K562 (cell line): ENCODE measurements around the gene GULP1. TPM values are rescaled to one million over a fixed set of nuclear protein-coding genes. Genes with fewer than 3 reads are reported as not detected.

Experiments used
- ATAC-seq: fragments of 200-7000 bp; cut with Tn5 transposase; 3 replicates; pipeline ENCODE4 v1.9.1; 2020; ENCODE audit warnings: moderate library complexity
- BruUV-seq: library from RNA; stranded (reverse); fragments of 400-500 nt; replicated peaks from 2 replicates; lab custom pipeline; 2021; lab: Mats Ljungman, UMichigan
- CTCF ChIA-PET: fragments of 300-600 bp; formaldehyde crosslinking; extraction: SDS; loops from one replicate; lab custom pipeline; 2021; ENCODE audit warnings: low intra/inter-chr PET ratio; lab: Yijun Ruan, JAX
- POLR2A ChIA-PET: fragments of 300-600, 350-650 bp; sonication (Branson Sonifier 250); formaldehyde crosslinking; extraction: SDS; loops from one replicate; lab custom pipeline; 2021; ENCODE audit warnings: antibody characterized with exemption, inconsistent platforms; lab: Yijun Ruan, JAX
- DNase-seq, 4 experiments: peaks; one replicate each; pipeline versions ENCODE4 v3.0.0 to v3.0.0-alpha.2; 2011 to 2018; ENCODE audit warnings: low spot score in 3 of 4, mixed read lengths in 3 of 4; ENCODE audit errors: extremely low read depth in 1 of 4
- FAIRE-seq: peaks from 2 replicates; lab custom pipeline; 2011; peaks lifted over from hg19 to GRCh38; lab: Jason Lieb, UNC
- H2AFZ ChIP-seq: 2 replicates; pipeline ENCODE4 v1.6.0; 2011; ENCODE audit warnings: low read depth, low read length, control low read depth, inconsistent platforms
- H3K27ac ChIP-seq: fragments of 200-600 bp; 3 replicates; pipeline ENCODE4 v1.8.0; 2011; ENCODE audit warnings: low read depth, mild to moderate bottlenecking, control low read depth, inconsistent platforms, low read length, moderate library complexity, mixed read lengths; ENCODE audit errors: extremely low read depth
- H3K27me3 ChIP-seq, 2 experiments: fragments of 300-600 bp in 1 of 2; 2 replicates in 1 of 2; 3 replicates in 1 of 2; pipeline versions ENCODE4 v1.6.0 to v1.8.0; 2011; ENCODE audit warnings: inconsistent platforms in 2 of 2, low read length in 2 of 2, mild to moderate bottlenecking in 1 of 2, mixed read lengths in 1 of 2, moderate library complexity in 1 of 2; ENCODE audit not compliant: control insufficient read depth in 2 of 2, insufficient read depth in 2 of 2
- H3K36me3 ChIP-seq: fragments of 300-600 bp; 3 replicates; pipeline ENCODE4 v1.8.0; 2011; ENCODE audit warnings: mild to moderate bottlenecking, low read length, inconsistent platforms; ENCODE audit not compliant: control insufficient read depth, insufficient read depth
- H3K4me1 ChIP-seq, 2 experiments: fragments of 200-600 bp in 1 of 2; replicated peaks in 1 of 2; 2 replicates in 1 of 2; 3 replicates in 1 of 2; pipeline versions ENCODE4 v1.5.1 to v1.8.0; 2011; ENCODE audit warnings: inconsistent platforms in 2 of 2, low read length in 2 of 2, mild to moderate bottlenecking in 1 of 2, mixed read lengths in 1 of 2, moderate library complexity in 1 of 2; ENCODE audit not compliant: control insufficient read depth in 2 of 2, insufficient read depth in 2 of 2
- H3K4me2 ChIP-seq: 2 replicates; pipeline ENCODE4 v1.6.1; 2011; ENCODE audit warnings: low read length, control low read depth, inconsistent platforms, mixed read lengths; ENCODE audit not compliant: insufficient read depth
- H3K4me3 ChIP-seq: fragments of 200-600 bp; sonication (generic), shearing (Covaris generic); 2 replicates; pipeline ENCODE4 v1.5.1; 2016; ENCODE audit warnings: control low read depth, inconsistent platforms
- H3K79me2 ChIP-seq: fragments of 200-600 bp; 3 replicates; pipeline ENCODE4 v1.8.0; 2011; ENCODE audit warnings: low read length, inconsistent platforms; ENCODE audit not compliant: control insufficient read depth, insufficient read depth
- H3K9ac ChIP-seq, 2 experiments: 2 replicates each; pipeline versions ENCODE4 v1.6.0 to v1.6.1; 2011; ENCODE audit warnings: low read depth in 2 of 2, low read length in 2 of 2, control low read depth in 1 of 2, inconsistent platforms in 1 of 2, mild to moderate bottlenecking in 1 of 2, mixed read lengths in 1 of 2; ENCODE audit not compliant: insufficient read depth in 1 of 2
- H3K9me1 ChIP-seq: one replicate; pipeline ENCODE4 v1.6.0; 2011; ENCODE audit warnings: inconsistent platforms, mild to moderate bottlenecking, low read length, moderate library complexity; ENCODE audit not compliant: control insufficient read depth, insufficient read depth
- H3K9me3 ChIP-seq: replicated peaks from 2 replicates; pipeline ENCODE4 v1.5.1; 2011; ENCODE audit warnings: low read depth, low read length, inconsistent platforms; ENCODE audit not compliant: control insufficient read depth, insufficient read depth
- H4K20me1 ChIP-seq: replicated peaks from 2 replicates; pipeline ENCODE4 v1.6.1; 2011; ENCODE audit warnings: low read length, inconsistent platforms, mixed read lengths; ENCODE audit not compliant: control insufficient read depth, insufficient read depth
- ATF2 ChIP-seq: sonication (generic); formaldehyde crosslinking; IDR thresholded peaks from 2 replicates; pipeline ENCODE4 v1.8.1; 2022; ENCODE audit warnings: missing genetic modification reagents
- CCAR2 ChIP-seq: fragments of 200-400 bp; formaldehyde crosslinking; IDR thresholded peaks from 2 replicates; pipeline ENCODE4 v1.6.1; 2017; ENCODE audit warnings: mild to moderate bottlenecking, low read depth, low read length
- CTBP1 ChIP-seq: fragments of 450-650 bp; IDR thresholded peaks from 2 replicates; pipeline ENCODE4 v1.6.1; 2016; ENCODE audit warnings: borderline replicate concordance
- CXXC5 ChIP-seq: fragments of 250-450 bp; sonication (Bioruptor Pico); IDR thresholded peaks from 2 replicates; pipeline ENCODE4 v1.8.0; 2022; ENCODE audit warnings: inconsistent platforms, mild to moderate bottlenecking, moderate library complexity
- EP300 ChIP-seq: IDR thresholded peaks from 2 replicates; pipeline ENCODE4 v1.6.1; 2012; ENCODE audit warnings: low read length, improper control_type of control experiment
- GABPB1 ChIP-seq: sonication (generic); formaldehyde crosslinking; IDR thresholded peaks from 2 replicates; pipeline ENCODE4 v1.8.0; 2022; ENCODE audit warnings: mild to moderate bottlenecking, missing genetic modification reagents
- HDAC1 ChIP-seq, 2 experiments: fragments of 450-650 bp; IDR thresholded peaks; 2 replicates each; pipeline ENCODE4 v1.6.1; 2016 to 2017; ENCODE audit warnings: inconsistent platforms in 1 of 2, mild to moderate bottlenecking in 1 of 2, moderate library complexity in 1 of 2
- JUN ChIP-seq, 2 experiments: sonication (generic) in 1 of 2; formaldehyde crosslinking in 1 of 2; IDR thresholded peaks; 2 replicates each; pipeline versions ENCODE4 v1.6.1 to v1.8.0; 2012 to 2022; ENCODE audit warnings: borderline replicate concordance in 2 of 2, mild to moderate bottlenecking in 2 of 2, improper control_type of control experiment in 1 of 2, low read depth in 1 of 2, low read length in 1 of 2, missing genetic modification reagents in 1 of 2
- JUNB ChIP-seq: fragments of 450-650 bp; formaldehyde crosslinking; conservative IDR thresholded peaks from 2 replicates; pipeline ENCODE4 v1.4.0; 2020; ENCODE audit warnings: mild to moderate bottlenecking
- L3MBTL2 ChIP-seq: fragments of 450-650 bp; IDR thresholded peaks from 2 replicates; pipeline ENCODE4 v1.6.1; 2016; ENCODE audit warnings: mild to moderate bottlenecking, moderate library complexity
- MYBL2 ChIP-seq, 2 experiments: fragments of 450-650 bp in 1 of 2; sonication (generic) in 1 of 2; formaldehyde crosslinking in 1 of 2; IDR thresholded peaks; 2 replicates each; pipeline versions ENCODE4 v1.6.1 to v1.8.1; 2017 to 2022; ENCODE audit warnings: borderline replicate concordance in 1 of 2, inconsistent platforms in 1 of 2, low read depth in 1 of 2, mild to moderate bottlenecking in 1 of 2, missing genetic modification reagents in 1 of 2, moderate library complexity in 1 of 2
- NR4A1 ChIP-seq, 2 experiments: fragments of 250-450 bp in 1 of 2; fragments of 450-650 bp in 1 of 2; sonication (Bioruptor Pico) in 1 of 2; IDR thresholded peaks; 2 replicates each; pipeline versions ENCODE4 v1.4.0 to v1.6.1; 2016 to 2020; ENCODE audit warnings: mild to moderate bottlenecking in 2 of 2, missing compliant biosample characterization in 1 of 2, missing genetic modification characterization in 1 of 2, moderate library complexity in 1 of 2
- PHTF2 ChIP-seq: fragments of 250-450 bp; sonication (Bioruptor Pico); IDR thresholded peaks from 2 replicates; pipeline ENCODE4 v1.5.0; 2021; ENCODE audit warnings: mild to moderate bottlenecking
- ZNF311 ChIP-seq: fragments of 250-450 bp; sonication (Bioruptor Pico); IDR thresholded peaks from 2 replicates; pipeline ENCODE4 v1.4.0; 2020; ENCODE audit warnings: mild to moderate bottlenecking, moderate library complexity
- ZNF444 ChIP-seq: fragments of 250-450 bp; sonication (Bioruptor Pico); IDR thresholded peaks from 2 replicates; pipeline ENCODE4 v1.4.0; 2020; ENCODE audit warnings: mild to moderate bottlenecking, moderate library complexity
- ZNF586 ChIP-seq: fragments of 450-650 bp; formaldehyde crosslinking; conservative IDR thresholded peaks from 2 replicates; pipeline ENCODE4 v1.4.0; 2020; ENCODE audit warnings: mild to moderate bottlenecking, moderate library complexity
- ZNF668 ChIP-seq: fragments of 250-450 bp; sonication (Bioruptor Pico); IDR thresholded peaks from 2 replicates; pipeline ENCODE4 v1.8.0; 2022; ENCODE audit warnings: mild to moderate bottlenecking, inconsistent platforms
- in situ Hi-C: fragments of 300-500 bp; cut with MboI; formaldehyde crosslinking; loops from 4 replicates; pipeline ENCODE4 v1.15.0; 2018; ENCODE audit warnings: inconsistent platforms, mixed read lengths
- intact Hi-C: fragments of 100-400 bp; cut with micrococcal nuclease; formaldehyde crosslinking; loops from 2 replicates; pipeline ENCODE4 v1.14.2; 2022
- polyA plus RNA-seq, 8 experiments: library from polyadenylated mRNA; depleted of rRNA in 4 of 8; stranded (reverse) in 5 of 8; unstranded in 3 of 8; fragments of >200 nt; fragmentation: Nextera tagmentation in 2 of 8; fragmentation: Illumina TruSeq in 1 of 8; extraction: Ambion mirVana in 2 of 8; extraction: Trizol in 1 of 8; gene quantifications; 2 replicates each; pipeline versions ENCODE4 v1.2.1 to v1.2.3, GENCODE V29; 2011 to 2014; ENCODE audit warnings: inconsistent platforms in 1 of 8, missing spikeins in 1 of 8
- total RNA-seq, 7 experiments: library from RNA; depleted of rRNA in 6 of 7; stranded (reverse); fragments of >200 nt in 6 of 7; fragmentation: Illumina TruSeq in 2 of 7; extraction: Trizol in 2 of 7; gene quantifications; 2 replicates each; pipeline versions ENCODE4 v1.2.1 to v1.2.3, GENCODE V29; 2011 to 2021; ENCODE audit warnings: low replicate concordance in 1 of 7

The GULP1 gene
- total and polyA plus RNA-seq, 9 of the 15 experiments (the other 6 are each of a cell fraction or from before 2014, with no cell fraction given): 8.5 to 25.3 (median 19.5) TPM

GRCh38 chr2:188326669-188327301 lies 35.1 kb downstream of the GULP1 start (continued):
- TF ChIP-seq JUN (IDR thresholded peaks at IDR 0.05; ENCODE audit: borderline replicate concordance, low read depth, low read length) (peak; percentile 60; the same call in 1 of the 2 replicates), JUN (CRISPR knock-in tag; IDR thresholded peaks at IDR 0.05; ENCODE audit: borderline replicate concordance) (no peak), EP300 (peak; percentile 58), L3MBTL2 (peak; percentile 52; the same call in 1 of the 2 replicates)

GRCh38 chr2:188327518-188328213 lies 36.0 kb downstream of the GULP1 start:
- FAIRE-seq: no peak
- Histone ChIP-seq H3K79me2 (peaks cover 57% of the 10 kb centered on the region), H2AFZ (no peak overlapping the region), H3K4me1 (peaks cover 6 to 14% of the 10 kb centered on the region in 2 experiments; a peak in 4 of 5 replicates), H3K36me3 (no peaks in the 10 kb centered on the region), H3K9me1 (no peaks in the 10 kb centered on the region), H3K27ac (no peak overlapping the region), H3K4me3 (no peak overlapping the region), H3K9ac (no peak overlapping the region), H3K27me3 (no peaks in the 10 kb centered on the region), H3K4me2 (no peak overlapping the region), H4K20me1 (no peaks in the 10 kb centered on the region), H3K9me3 (no peaks in the 10 kb centered on the region)
- in situ Hi-C loops (no loop called here), intact Hi-C loops (no loop called here)
- peak; percentile 8; the same call in 2 of the 3 replicates for ATAC-seq
- CTCF ChIA-PET: no interaction called here
- POLR2A ChIA-PET: interaction anchor here (0.5 kb wide), 1 partner anchor 194 kb away, joined by 3 read pairs; no protein-coding TSS in a partner anchor
- no TSS peak for BruUV-seq
- DNase-seq: no peak
- no peak for TF ChIP-seq ZNF586 (CRISPR knock-in tag)
- no peak for TF ChIP-seq CCAR2
- no peak for TF ChIP-seq ZNF444 (CRISPR knock-in tag)
- TF ChIP-seq GABPB1 (CRISPR knock-in tag): no peak
- TF ChIP-seq CTBP1: no peak
- no peak for TF ChIP-seq JUNB (CRISPR knock-in tag)
- TF ChIP-seq ATF2 (CRISPR knock-in tag): no peak
- TF ChIP-seq PHTF2 (CRISPR knock-in tag): no peak
- TF ChIP-seq ZNF668 (CRISPR knock-in tag): peak; percentile 23; the same call in 1 of the 2 replicates
- TF ChIP-seq NR4A1 (CRISPR knock-in tag; IDR thresholded peaks at IDR 0.05): no peak
- TF ChIP-seq NR4A1 (tag; IDR thresholded peaks at IDR 0.05): peak; percentile 42; the same call in 1 of the 2 replicates
- no peak for TF ChIP-seq MYBL2 (IDR thresholded peaks at IDR 0.05; ENCODE audit: low read depth)
- no peak for TF ChIP-seq MYBL2 (CRISPR knock-in tag; IDR thresholded peaks at IDR 0.05; ENCODE audit: borderline replicate concordance)
- TF ChIP-seq HDAC1 (IDR thresholded peaks at IDR 0.05): no peak
- TF ChIP-seq ZNF311 (CRISPR knock-in tag): 0 out of 2 replicates have a peak, but pooled peaks have one; percentile 40
- peak; percentile 27; the same call in 1 of the 2 replicates for TF ChIP-seq CXXC5 (CRISPR knock-in tag)
